ENCODE measurements around the gene SH2D3C.
"Not testable (repeated sequence)": the region's sequence is repeated elsewhere in the genome, so short reads cannot be mapped to it uniquely, and the experiment has no call there.

SH2D3C gene

DNA sequence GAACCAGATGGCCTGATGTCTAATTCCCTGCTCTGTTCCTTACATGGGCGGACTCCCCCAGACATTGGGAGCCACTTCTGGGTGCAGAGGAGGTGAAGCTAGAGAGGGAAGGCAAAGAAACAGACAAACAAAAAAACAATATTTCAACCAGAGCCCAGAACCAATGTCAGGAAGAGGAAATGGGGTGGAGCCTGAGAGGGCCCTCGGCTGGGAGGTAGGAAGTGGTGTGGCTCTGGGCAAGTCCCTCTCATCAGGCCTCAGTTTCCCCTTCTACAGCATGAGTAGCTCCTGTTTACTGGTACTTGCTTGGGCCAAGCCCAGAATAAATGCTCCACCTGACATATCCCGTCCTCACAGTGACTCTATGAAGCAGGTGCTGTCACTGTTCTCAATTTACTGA is 11.1 kb downstream of the SH2D3C start:
- DNase-seq, result no peak

DNA sequence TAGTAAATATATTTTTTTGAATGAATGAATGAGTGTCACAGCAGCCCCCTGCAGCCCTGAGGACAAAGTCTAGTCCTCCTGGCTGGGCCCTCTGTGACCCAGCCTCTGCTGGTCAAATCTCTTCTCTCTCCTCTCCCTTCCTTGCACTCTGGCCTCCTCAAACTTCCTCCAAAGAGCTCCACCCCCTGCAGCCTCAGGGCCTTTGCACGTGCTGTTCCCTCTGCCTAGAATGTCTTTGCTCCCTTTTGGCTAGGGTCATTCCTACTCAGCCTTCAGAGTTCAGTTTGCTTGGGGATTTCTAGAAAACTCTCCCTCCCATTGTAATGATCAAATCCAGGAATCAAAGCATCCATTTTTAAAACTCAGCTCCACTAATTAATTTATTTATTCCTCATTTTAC is 13.0 kb downstream of the SH2D3C start:
- no peak for DNase-seq

DNA sequence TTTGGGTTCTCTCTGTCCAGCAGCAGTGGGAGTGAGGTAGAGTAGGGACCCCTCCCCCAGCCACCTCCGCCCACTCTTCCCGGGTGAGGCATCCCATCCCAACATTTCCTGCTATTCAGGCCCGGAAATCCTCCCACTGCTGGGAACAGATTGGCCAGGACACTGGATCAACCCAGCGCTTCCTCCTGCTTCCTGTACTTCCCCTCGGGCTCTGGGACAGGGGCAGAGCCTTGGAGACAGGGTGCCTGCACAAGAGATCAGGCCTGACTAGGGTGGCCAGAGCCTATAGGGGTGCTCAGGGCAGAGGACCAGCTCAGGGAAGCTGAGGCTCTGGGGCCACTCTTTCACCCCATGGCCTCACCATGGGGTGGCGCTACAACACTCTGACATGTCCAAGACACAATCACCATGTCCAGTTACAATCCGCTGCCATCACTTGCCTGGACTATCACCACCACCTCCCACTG is 14.5 kb downstream of the SH2D3C start:
- peak in 1 of 2 experiments; percentile 26 for DNase-seq

DNA sequence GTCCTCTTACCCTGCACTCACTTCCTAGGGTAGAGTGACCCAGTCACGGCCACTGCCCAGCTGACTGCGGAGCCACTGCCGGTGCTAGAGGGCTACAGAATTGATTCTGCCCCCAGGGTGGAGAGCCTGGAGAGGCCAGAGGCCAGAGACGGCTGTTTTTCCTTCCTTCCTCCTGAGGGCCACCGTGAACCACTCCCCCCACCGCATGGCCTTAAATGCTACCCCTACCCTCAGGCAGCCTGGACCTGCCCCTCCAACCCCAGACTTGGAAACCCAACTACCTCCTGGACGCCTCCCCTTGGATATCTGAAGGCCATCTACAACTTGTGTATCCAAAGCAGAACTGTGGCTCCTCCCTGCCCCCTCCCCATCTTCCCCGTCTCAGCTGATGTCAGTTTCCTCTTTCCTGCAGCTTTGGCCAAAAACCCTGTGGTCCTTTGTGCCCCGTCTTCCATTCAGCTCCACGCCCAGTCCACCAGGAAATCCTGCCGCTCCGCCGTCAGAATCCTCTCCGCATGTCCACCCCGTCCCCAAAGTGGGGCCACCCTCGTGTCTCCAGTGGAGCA is 16.3 kb downstream of the SH2D3C start:
- DNase-seq, result no peak

DNA sequence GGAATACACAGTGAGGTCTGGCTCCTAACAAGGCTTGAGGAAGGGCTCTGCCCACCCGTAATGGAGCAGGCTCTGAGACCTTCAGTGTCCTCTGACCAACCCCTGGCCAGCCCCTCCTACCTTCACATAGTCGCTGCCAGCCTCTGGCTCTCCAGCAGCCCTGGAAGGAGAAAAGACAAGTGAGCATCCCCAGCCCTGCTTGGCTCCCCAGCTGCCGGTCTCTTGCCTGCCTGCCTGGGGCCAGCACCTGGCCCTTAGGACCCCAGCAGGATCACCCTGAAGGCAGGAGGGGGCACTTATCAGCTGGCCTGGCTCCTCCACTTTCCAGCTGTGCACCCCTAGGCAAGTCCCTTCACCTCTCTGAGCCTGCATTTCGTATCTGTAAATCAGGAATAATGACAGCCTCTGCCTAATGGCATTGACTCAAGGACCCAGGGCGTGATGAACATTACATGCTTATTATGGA is 16.9 kb downstream of the SH2D3C start:
- DNase-seq, result no peak

DNA sequence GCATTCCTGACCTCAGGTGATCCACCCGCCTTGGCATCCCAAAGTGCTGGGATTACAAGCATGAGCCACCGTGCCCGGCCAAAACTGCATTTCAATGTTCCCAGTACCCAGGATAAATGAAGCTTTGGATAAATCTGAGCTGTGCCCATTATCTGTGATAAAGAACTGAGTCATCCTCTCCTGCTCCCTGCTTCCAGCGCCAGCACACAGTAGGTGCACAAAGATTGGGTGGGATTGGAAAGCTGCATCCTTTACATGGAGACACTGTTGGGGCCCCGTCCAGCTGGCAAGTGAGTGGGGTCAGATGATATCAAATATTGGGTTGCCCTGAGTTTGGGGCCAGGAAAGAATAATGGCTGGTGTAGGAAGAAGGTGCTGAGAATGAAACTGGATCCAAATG is 17.4 kb downstream of the SH2D3C start:
- no peak for DNase-seq

DNA sequence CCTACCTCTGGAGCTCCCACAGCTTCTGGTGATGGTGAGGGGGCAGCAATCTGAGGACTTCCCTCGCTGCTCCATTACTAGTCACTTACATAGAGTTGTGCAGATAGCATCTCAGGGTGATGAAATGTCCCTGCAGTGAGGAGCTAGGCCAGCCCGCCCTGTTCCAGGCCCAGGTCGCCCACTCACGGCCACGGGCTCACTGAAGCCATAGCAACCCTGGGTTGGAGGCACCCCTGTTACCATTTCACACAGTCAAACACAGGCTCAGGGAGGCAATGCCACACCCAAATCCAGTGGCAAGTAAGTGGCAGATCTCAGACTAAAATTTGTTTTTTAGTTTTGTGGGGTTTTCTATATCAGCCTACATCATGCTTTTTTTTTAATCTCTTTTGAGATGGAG is 19.6 kb downstream of the SH2D3C start:
- DNase-seq, result no peak

DNA sequence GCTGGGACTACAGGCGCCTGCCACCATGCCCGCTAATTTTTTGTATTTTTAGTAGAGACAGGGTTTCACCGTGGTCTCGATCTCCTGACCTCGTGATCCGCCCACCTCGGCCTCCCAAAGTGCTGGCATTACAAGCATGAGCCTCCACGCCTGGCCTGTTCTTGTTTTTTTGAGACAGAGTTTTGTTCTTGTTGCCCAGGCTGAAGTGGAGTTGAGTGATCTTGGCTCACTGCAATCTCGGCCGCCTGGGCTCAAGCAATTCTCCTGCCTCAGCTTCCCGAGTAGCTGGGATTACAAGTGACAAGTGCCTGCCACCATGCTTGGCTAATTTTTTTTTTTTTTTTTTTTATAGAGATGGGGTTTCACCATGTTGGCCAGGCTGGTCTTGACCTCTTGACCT is 21.7 kb downstream of the SH2D3C start:
- DNase-seq, result not testable (repeated sequence)

DNA sequence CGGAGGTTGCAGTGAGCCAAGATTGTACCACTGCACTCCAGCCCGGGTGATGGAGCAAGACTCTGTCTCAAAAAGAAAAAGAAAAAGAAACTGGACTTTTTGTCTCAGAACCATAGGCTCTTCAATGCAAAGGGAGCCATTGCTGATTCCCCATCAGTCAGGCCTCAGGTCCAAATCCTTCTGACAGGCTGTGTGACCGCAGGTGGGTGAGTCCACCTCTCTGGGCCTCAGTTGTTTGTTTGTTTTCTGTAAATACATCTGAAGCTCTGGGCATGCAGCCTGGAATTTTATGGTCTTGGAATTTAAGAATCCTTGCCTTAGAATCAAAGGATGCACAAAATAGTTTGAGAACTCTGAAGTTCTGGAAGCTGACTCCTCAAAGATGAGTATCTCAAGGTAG is 22.2 kb downstream of the SH2D3C start:
- no peak for DNase-seq

DNA sequence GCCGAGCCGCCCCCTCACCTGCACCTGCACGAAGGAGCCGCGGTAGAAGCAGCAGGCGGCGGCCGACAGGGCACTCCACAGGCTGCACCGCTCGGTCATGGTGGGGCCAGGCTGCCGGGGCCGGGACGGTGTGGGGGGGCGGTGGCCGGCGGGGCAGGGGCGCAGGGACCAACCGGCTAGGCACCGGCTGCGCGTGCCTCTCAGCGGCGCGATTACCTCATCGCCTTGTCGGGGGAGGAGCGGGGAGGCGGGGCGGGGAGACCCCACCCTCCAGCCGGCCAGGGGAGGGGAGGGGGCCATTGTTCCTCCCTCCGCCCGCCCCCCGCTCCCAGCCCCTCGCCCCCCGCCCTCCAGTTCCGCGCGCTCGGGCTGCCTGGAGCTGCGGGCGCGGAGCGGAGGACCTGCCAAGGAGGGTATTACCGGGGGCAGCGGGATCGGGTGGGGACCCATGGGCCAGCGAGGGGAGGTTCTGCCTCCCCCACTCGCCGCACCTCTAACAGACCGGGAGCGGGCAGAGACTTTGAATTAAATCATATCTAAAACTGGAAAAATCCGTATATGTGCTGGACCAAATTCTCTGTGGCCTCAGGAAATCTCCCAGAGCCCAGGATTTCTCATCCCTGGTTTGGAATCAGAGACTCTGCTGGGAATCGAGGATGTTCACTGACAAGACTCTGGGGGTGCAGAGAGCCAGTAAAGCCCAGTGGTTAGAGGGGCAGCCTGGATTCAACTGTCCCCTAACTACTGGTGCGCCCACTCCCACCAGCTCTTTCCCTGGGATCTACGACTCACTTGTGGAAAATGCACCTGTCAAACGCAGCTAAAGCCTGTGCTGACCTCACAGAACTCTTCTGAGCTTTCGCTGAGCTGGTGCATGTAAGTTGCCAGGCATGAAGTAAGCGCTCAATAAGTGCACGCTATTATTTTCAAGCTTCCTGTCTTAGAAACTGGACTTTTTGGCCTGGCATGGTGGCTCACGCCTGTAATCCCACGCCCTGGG is 23.1 kb downstream of the SH2D3C start:
- DNase-seq, result no peak

DNA sequence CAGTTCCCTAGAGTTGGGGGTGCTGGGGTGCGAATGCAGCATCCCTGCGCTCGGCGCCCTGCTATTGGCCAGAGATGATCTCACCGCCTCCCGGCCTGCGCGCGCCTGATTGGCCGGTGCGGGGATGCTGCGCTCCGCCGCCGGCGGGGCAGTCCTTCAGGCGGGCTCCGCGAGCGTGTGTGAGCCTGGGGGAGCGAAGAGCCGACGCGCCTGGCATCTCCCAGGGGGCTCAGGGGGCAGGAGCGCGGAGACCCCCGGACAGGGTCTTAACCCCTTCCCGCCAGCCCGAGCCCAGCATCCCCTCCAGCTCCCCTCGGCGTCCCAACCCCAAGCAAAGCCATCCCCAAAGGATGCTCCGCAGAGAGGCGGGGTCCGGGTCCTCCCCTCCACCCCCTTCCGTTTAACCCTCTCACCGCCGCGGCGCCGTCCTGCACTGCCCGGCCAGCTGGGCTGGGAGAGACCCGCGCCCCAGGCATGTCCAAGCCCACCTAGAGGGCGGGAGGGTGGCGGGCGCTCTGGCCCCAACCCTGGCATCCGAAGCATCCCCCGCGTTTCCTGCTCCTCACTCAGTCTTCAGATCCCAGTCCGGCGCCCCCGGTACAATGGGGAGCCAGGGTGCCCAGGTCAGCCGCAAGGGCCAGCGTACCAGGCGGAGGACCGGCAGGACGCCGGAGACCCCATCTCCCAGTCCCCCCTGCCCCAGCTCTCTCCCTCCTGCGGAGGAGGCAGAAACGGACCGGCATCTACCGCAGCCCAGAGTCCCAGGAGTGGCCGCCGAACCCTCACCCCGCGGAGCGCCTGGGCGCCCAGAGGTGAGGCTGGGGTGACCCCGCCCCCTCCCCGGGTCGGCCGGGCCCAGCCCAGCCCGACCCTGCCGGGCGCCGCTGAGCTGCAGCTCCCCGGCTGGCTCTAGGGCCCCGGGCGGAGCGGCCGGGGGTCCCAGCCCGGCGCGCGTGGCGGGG is 24.1 kb downstream of the SH2D3C start:
- DNase-seq, result no peak

DNA sequence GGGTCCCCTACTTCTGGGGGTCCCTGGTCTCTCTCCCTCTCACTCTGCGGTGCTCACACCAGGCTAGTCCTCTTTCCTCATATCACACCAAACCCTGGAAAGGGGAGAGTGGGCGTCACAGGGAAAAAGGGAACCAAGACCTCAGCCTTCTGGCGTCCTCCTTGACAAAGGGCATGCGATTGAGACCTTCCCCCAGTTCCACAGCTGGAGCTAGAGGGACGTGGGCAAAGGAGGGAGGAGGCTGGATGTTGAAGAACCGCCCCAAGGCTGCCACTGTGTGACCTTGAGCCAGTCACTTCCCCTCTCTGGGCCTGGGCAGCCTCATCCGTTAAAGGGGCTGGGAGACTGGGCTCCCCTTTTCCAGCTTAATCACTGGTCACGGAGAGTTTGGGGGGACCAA is 24.8 kb downstream of the SH2D3C start:
- DNase-seq, result no peak

DNA sequence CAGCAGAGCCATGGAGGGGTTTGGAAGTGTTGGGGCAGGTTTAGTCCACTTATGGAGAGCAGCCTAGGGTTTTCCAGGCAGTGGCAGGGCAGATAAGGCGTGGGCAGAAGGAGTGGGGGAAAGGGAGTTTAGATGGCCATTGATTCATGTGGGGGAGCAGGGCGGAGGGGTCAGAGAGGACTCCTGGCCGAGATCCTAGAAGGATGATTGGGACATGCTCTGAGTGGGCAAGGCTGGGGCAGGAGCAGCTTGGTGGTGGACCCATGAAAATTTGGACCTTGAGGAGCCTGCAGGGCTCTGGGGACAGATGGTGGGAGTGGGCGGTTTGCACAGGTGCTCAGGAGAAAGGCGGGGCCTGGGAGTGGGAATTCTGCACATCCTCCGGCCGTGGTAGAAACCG is 25.3 kb downstream of the SH2D3C start:
- no peak for DNase-seq

DNA sequence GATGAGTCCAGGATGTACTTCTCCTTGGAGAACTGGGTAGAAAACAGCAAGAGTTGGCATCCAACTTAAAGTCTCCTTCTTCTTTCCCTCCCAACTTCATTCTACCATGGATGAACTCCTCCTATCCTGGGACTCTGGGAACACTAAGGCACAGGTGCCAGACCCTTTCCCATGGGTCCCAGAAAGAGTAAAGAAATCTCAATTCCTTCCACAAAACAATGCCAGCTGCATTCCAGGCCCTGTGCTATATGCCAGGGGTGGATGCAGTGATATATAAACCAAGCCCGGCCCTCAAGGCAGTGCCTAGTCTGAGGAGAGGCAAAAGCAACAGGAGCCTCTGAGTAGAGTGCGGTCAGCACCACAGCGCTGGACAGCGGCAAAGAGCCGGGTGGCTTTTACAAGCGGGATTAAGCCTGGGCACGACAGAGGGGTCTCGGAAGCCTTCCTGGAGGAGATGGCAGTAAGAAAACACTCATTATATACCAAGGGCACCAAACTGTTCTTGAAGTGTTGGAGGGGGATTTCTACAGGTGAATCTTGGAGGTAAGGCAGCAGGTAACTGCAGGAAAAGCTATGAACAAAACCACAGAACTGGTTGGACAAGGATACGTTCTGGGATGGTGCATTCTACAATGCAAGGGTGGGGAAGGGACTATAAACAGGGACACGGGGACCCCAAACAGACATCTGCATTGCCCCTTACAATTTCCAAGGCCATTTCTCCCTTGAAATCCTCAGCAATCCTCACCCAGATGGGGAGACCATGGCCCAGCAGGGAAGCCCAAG is 27.0 kb downstream of the SH2D3C start:
- DNase-seq, result no peak

DNA sequence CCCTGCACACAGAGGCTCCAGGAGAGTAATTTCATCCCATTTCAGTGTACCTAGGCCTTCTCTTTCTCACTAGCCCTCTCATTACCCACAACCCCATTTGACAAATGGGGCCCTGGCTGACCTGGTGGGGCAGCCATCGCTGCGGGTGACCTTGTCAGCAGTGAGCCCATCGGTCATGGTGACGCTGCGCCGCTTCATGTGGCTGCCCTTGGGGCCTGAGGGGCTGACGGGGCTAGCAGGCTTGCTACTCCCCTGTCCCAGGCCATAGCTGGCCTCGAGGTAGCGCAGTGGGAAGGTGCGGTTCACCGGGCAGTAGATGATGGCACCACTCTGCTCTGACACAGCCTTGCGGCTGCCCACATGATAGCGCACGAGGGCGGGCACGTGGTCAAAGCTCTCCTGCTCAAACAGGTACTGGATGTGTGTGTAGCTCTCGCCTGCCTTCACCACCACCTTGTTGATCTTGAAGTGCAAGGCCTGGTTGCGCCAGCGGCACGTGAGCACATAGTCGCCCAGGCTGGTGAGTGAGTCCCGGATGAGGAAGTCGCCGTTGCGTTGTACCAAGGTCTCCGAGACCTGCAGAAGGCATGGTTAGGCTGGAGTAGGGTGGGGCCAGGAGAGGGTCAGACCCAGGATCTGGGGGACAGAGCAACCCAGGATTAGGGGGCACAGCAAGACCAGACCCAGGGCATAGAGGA is 29.2 kb downstream of the SH2D3C start:
- no peak for DNase-seq

DNA sequence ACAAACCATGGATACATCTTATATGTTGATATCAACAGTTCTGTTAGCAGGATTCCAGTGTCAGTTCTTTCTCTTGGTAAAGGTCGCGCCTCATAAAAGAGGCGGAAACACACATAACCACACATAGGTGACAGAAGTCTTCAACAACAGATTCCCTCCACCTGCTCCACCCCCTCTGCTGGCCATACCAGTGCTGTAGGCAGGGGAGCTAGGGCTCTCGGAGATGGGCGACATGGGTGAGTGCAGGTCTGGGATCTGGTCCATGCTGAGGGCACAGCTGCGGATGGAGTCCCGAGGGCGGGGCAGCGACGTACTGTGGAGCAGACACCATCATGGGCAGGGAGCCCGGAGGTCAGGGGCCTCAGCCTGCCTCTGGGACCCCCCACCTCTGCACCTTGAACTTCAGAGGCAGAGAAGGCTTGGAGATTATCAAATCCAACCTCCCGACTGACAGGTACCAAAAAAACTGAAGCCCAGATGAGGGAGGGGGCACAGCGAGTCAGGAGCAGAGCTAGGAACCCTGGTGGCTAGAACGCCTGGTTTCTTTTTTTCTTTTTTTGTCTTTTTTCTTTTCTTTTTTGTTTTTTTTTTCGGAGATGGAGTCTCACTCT is 31.4 kb downstream of the SH2D3C start:
- DNase-seq, result no peak

DNA sequence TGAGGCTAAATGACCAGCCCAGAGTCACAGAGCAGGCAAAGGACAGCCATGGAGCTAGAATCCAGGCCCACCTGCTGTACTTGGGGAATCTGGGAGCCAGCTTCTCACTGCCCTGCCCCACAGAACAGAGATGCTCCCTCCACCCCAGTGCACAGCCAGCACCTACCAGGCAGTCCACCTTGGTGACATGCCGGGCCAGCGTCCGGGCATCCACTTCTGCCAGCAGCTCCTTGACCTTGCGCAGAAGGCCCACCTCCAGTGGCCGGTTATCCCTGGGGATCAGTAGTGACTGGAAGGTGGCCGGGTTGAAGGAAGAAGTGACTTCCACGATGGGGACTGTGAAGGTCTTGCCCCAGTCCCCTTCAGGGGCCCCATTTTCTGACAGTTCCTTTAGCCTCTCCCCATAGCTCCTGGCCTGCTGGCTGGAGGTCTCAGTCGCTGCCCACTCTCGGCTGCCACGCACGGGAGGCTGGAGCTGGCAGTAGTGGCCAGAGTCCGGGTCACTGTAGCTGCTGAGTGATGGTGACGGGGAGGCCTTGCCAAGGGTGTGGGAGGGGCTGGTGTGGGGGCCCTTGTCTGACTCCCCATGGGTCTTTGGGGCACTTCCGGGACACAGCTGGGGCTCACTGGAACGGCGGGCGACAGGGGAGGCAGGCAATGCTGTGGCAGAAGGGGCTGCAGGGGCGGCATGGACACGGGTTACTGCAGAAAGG is 33.9 kb downstream of the SH2D3C start:
- no peak for DNase-seq

DNA sequence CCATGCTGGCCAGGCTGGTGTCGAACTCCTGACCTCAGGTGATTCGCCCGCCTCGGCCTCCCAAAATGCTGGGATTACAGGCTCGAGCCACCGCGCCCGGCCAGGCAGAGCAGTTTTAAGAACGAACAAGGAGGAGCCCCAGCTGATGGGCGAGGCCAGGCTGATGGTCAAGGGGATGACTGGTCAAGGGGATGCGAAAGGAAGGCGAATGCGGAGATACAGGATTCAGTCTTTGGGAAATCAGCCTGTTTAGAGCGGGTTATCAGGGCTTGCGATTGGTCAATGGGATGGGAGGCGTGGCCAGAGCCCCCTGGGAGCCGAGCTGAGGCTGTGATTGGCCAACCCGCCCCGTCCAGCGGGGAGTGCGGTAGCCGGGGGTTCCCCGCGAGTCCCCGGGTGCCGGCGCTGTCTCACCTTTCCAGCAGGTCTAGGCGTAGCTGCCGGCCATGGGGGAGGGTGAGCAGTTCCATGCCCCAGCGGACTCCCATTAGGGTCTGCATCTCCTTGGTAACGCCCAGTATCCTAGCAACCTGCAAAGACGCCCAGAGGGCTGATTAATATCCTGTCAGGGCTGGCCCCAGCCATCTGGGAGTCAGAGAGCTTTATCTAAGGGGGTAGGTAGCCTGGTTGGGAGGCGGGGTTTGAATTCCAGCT is 35.9 kb downstream of the SH2D3C start:
- DNase-seq, result no peak

DNA sequence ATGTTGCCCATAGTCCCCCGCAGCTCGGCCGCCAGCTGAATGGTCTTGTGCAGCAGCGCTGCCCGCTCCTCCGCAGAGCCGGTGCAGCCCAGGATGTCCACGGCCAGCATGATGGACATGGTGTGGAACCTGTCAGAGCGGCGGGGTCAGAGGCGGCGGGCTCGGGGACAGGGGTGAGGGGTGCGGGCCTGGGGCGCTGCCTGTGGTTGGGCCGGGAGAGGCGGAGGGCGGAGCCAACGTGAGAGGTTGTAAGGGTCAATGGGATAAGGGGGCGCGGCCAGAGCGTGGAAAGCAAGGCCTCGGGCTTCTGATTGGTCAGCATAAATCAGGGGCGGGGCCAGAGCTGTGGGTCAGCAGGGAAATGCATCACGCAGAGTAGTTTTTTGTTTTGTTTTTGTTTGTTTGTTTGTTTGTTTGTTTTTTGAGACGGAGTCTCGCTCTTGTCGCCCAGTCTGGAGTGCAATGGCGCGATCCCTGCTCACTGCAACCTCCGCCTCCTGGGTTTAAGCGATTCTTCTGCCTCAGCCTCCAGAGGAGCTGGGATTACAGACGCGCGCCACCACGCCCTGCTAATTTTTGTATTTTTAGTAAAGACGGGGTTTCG is 36.5 kb downstream of the SH2D3C start:
- DNase-seq, result no peak
